WERI-Rb-1 (cell line): ENCODE data around the gene TMEM238L.

Source experiments
- DNase-seq: peaks from one replicate; pipeline ENCODE4 v3.0.0-alpha.2; 2020
- H3K27ac ChIP-seq: fragments of 250-450 bp; sonication (Bioruptor Pico); 2 replicates; pipeline ENCODE4 v1.5.1; 2020; ENCODE audit warnings: mild to moderate bottlenecking, moderate library complexity
- H3K27me3 ChIP-seq: fragments of 250-450 bp; sonication (Bioruptor Pico); 2 replicates; pipeline ENCODE4 v1.5.1; 2021; ENCODE audit warnings: mild to moderate bottlenecking, low read depth, moderate library complexity; ENCODE audit not compliant: insufficient read depth, severe bottlenecking
- H3K36me3 ChIP-seq: fragments of 250-450 bp; sonication (Bioruptor Pico); 2 replicates; pipeline ENCODE4 v1.5.1; 2020; ENCODE audit warnings: mild to moderate bottlenecking, moderate library complexity
- H3K4me3 ChIP-seq: 2 replicates; pipeline ENCODE4 v1.5.1; 2011; ENCODE audit warnings: low read depth, mild to moderate bottlenecking, control low read depth, low read length
- H3K9me3 ChIP-seq: fragments of 250-450 bp; sonication (Bioruptor Pico); 2 replicates; pipeline ENCODE4 v1.5.1; 2021; ENCODE audit warnings: mild to moderate bottlenecking, moderate library complexity; ENCODE audit not compliant: severe bottlenecking
- CTCF ChIP-seq: IDR thresholded peaks from 2 replicates; pipeline ENCODE4 v1.5.1; 2011; ENCODE audit warnings: low read depth, mild to moderate bottlenecking, control low read depth, inconsistent platforms, low read length

The TMEM238L gene

GRCh38 chr17:10787306-10788045 is 16.4 kb downstream of the TMEM238L start:
- no peak overlapping the region for H3K4me3 ChIP-seq
- no peaks in the 10 kb centered on the region for H3K36me3 ChIP-seq
- H3K9me3 ChIP-seq, result no peaks in the 10 kb centered on the region
- TF ChIP-seq CTCF, result no peak
- no peak for DNase-seq
- H3K27me3 ChIP-seq, result no peaks in the 10 kb centered on the region
- no peak overlapping the region for H3K27ac ChIP-seq

- TF ChIP-seq CTCF, result no peak
- DNase-seq, result no peak
- H3K36me3 ChIP-seq, result no peaks in the 10 kb centered on the region
- no peaks in the 10 kb centered on the region for H3K9me3 ChIP-seq
- H3K4me3 ChIP-seq, result no peak overlapping the region
- H3K27ac ChIP-seq, result no peak overlapping the region
- H3K27me3 ChIP-seq, result no peaks in the 10 kb centered on the region
Observed at GRCh38 chr17:10785295-10785694, 18.6 kb downstream of the TMEM238L start.

GRCh38 chr17:10779609-10780008 is 24.3 kb downstream of the TMEM238L start:
- no peak overlapping the region for H3K4me3 ChIP-seq
- DNase-seq, result no peak
- no peaks in the 10 kb centered on the region for H3K36me3 ChIP-seq
- no peaks in the 10 kb centered on the region for H3K9me3 ChIP-seq
- TF ChIP-seq CTCF, result no peak
- no peak overlapping the region for H3K27ac ChIP-seq
- H3K27me3 ChIP-seq, result no peaks in the 10 kb centered on the region

GRCh38 chr17:10777890-10778289 is 26.0 kb downstream of the TMEM238L start:
- no peak for TF ChIP-seq CTCF

GRCh38 chr17:10777131-10777807 is 26.6 kb downstream of the TMEM238L start:
- H3K27ac ChIP-seq, result no peak overlapping the region
- peaks cover 6% of the 10 kb centered on the region for H3K9me3 ChIP-seq
- no peak overlapping the region for H3K4me3 ChIP-seq
- no peaks in the 10 kb centered on the region for H3K27me3 ChIP-seq
- H3K36me3 ChIP-seq, result no peaks in the 10 kb centered on the region
- no peak for TF ChIP-seq CTCF
- no peak for DNase-seq

More at GRCh38 chr17:10777890-10778289, 26.0 kb downstream of the TMEM238L start:
- H3K27ac ChIP-seq, result no peak overlapping the region
- DNase-seq, result no peak
- H3K36me3 ChIP-seq, result no peaks in the 10 kb centered on the region
- no peak overlapping the region for H3K4me3 ChIP-seq
- no peaks in the 10 kb centered on the region for H3K27me3 ChIP-seq
- H3K9me3 ChIP-seq, result no peaks in the 10 kb centered on the region
